Colon (tissue), 2 donors: ENCODE data around the gene DCT.

ENCODE experiments used
- FAIRE-seq: peaks from 2 replicates; lab custom pipeline; 2012; peaks lifted over from hg19 to GRCh38; lab: Jason Lieb, UNC
- donor health status: control.
- donor health status: control.

DCT gene

DNA sequence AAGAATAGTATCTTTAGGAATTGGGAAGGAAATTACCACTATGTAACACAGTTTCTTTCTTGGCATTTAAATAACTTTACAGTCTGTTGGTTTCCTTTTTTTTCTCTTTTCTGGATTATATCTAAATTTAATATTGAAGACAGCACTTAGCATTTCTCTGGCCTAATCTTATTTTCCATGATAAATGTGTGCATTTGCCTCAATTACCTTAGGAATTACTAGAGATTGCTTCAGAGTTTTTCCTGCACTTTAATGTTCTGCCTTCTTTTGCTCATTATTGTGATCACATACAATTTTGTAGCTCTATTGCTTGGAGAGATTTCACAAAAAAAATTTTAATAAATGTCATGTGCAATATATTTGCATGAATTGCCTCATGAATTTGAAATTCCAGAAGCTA lies 25.1 kb downstream of the DCT start:
- FAIRE-seq = no peak

DNA sequence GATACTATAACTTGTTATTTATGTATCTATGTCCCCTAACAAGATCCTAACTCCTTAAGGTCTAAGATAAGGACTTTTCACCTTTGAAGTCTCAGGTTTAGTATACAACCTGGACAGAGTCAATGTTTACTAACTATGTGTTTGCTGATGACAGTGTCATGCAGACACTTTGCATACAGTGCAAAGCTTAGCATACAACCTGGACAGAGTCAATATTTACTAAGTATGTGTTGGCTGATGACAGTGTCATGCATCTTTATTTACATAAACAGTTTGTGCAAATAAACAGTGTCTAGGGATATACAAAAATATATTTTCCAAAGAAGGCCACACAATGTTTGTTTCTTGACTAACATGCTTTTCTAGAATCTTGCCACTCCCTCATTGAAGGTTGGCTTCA lies 34.7 kb downstream of the DCT start:
- FAIRE-seq = no peak

DNA sequence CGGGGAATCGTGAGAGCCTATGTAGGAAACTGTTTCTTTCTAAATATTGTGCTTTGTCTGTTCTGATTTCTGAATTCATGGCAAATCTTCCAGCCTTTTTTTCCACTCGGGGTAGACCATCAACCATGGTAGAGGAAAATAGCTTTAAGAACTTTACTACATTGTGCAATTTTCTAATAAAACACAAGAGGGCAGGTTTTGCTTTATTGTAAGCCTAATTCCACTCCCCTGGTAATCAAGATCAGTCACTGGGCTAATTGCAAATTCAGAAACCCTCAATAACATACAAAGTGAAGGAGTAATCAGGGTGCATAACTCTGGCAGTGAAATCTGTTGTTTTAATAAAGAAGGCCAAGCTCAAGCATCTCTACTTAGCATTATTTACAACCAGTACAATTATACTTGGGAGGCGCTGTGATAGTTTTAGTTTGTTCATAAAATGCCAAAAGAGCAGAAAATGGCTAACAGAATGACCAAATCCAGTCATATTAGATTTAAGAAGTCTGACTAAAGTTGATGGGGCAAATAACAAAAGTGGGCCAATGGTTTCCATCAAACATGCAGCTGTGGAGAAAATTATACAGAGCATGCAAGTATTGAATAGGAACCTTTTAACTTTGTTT lies 43.8 kb downstream of the DCT start:
- no peak for FAIRE-seq

DNA sequence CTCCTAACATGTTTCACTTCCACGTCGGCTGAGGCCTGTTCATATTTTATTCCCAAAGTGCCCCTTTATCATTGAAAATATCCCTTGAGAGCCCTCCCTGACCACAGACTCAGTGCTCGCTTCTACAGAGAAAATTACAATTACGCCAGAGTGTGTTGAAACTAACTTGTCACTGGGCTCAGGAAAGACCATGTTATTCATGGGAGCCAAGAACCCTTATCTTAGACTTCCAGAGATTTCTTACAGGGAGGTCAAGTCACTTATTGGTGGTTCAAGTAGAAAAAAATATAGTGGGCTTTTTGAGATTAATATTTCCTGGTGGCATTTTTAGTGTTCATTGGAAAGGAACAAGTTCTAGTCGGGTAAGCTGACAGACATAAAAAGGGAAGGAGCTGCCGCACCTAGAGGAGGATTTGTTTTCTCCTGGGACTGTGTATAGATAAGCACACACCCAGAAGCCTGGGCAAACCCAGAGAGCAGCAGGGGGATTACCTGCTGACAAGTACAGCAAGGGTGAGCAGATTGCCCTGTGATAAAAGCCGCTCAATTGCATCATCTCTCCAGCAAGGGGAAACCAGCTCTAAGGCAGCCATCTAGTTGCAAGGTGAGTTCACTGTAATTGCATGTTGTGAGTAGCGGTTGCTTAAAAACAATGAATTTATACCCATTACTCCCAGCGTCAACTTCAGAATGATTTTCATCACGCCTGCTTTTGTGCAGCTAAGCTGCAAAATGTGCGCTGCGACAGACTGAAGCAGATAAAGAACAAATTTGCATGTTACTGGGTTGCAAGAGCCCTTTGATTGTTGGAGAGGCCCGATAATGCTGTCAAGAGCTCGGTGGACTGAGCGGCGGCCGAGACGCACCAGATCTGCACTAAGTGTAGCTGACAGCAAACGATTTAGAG lies 46.2 kb downstream of the DCT start:
- no peak for FAIRE-seq

DNA sequence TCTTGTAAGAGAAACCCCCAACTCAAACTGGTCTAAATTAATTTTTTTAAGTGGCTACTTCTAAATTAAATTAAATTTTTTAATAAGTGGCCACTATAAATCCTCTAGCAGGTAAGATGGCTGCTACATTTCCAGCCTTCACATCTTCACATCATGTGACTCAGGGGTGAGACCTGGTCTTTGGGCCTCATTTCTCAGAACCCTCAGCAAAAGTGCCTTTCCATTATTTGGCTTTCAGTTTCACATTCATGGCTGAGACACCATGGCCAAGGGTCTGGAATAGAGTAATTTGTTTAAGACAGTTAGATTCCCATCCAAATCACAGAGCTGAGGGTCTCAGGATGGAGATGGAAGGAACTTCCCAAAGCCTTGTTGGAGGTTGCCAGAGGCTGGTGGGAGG lies 47.5 kb downstream of the DCT start:
- FAIRE-seq = no peak

DNA sequence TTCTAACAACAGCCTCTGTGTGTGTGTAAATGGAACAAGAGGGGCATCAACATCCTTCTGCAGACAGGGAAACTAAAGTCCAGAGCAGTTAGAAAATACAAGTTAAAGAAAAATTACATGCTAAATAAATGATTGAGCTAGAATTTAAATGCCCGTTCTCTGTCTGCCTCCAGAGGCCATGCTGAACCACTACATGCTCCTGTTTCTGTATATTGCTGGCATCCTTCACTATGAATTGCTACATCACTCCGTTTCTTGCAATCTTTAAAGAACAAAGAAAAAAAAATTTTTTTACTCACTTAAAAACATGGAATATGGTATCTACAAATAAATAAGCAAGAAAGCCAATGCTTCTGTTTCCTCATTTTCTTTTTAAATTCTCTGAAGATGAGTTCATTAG lies 47.9 kb downstream of the DCT start:
- FAIRE-seq = no peak

DNA sequence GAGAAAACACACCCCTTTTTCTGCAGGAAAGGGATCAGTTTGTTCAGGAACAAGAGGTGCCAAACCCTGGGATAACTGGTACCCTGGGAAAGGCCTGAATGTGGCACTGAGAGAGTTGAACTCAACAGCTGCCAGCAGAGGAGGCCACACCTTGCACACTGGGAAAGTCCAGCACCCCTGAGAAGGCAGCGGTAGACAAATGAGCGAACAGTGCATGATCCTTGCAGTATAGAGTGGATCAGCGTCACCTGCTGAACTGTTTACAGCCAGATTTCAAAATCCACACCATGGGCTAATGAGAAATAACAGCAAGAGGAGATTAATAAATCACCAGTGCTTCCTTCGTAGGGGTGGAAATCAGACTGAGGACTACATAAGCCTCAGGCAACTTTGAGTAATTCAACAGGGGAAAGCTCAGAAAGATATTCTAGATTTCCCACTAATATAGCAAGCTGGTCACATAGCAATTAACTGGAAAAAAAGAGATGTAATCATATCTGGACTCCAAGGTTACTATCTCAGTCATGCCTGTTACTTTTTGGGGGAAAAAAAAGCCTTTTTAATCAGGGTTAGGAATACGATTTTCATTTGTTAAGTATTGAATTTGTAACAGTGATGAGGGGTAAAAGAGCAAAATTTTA lies 52.0 kb downstream of the DCT start:
- no peak for FAIRE-seq

DNA sequence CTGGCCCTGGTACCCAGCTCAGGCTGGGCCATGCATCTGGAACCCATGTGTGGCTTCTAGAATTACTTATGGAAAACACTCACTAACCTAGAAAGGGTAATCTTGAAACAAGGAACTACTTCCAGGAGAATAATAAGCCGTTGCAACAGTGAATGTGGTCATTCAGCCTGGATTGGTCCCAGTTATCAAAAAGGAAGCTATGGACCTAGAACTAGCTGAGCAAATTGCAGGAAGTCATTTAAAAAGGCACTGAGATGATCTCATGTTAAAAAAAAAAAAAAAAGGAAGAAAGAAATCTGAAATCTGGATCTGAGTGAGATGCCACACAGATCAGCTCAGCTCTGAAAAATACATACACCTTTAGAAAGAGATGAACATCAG lies 59.6 kb downstream of the DCT start:
- no peak for FAIRE-seq

DNA sequence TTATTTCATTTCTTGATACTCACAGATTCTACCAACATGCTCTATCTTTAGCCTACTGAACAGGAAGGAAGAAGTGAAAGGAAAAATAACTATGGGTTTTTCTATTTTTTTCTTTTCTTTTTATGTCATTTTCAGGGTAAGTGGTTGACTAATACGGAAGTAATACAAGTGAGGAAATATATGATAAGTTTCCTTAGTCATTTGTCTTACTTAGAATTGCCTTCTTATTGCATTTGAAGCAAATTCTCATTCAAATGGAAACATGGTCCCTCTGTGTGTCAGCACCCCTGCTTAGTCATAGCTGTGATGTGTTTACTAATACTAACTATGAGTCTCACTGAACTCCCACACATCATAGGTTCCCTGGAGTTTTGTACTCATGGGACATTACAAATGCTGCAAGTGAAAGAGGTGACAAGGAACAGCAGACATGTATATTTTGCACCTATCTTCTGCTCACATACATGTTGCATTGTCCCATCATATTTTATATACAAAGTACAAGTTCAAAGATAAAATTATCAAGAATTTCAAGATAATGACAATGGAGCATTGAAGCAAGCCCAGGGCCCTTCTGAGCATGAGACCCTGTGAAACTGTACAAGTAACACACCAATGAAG lies 60.1 kb downstream of the DCT start:
- FAIRE-seq = no peak

DNA sequence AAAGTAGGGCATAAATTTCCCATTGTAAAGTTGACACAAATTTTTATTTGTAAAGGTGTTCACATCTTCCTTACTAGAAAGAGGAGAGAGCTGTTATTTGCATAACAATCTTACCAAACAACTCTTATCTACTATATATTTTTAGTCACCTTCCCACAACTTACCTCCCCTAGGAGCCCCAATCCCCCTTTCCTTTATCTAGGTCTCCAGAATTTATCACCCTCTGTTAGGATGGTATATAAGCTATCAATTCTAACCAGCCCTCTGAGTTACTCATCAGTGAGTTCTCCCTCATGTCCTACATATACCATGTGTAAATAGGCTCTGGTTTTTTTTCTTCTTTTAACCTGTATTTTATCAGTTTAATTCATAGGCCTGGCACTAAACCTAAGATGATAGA lies 62.2 kb downstream of the DCT start:
- no peak for FAIRE-seq

DNA sequence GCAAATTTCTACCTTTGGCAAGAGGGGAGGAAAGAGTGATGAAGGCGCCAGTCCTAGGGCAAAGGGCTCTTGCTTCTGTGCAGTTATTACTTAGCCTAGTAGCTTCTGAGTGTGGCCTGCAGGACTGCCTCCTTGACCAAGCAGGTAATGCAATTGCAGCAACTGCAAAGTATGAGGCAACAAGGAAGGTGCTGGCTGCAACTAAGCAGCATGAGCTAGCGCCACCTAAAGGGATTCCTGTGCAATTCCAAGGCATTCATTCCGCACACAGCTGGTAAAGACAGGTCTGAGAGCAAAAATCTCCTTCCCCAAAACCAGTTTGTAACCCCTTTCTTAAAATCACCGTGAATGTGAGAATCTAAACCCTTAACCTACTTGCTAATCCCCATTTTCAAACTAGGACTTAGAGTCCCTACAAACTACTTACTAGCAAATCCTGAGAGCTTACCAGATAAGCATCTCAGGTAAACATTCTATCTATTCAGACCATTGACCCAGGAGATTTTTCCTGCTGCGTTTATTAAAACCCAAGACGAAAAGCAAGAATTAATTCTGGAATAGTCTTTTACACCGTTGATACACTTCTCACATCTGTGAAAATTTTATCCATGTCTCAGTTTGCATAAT lies 62.9 kb downstream of the DCT start:
- FAIRE-seq = no peak

DNA sequence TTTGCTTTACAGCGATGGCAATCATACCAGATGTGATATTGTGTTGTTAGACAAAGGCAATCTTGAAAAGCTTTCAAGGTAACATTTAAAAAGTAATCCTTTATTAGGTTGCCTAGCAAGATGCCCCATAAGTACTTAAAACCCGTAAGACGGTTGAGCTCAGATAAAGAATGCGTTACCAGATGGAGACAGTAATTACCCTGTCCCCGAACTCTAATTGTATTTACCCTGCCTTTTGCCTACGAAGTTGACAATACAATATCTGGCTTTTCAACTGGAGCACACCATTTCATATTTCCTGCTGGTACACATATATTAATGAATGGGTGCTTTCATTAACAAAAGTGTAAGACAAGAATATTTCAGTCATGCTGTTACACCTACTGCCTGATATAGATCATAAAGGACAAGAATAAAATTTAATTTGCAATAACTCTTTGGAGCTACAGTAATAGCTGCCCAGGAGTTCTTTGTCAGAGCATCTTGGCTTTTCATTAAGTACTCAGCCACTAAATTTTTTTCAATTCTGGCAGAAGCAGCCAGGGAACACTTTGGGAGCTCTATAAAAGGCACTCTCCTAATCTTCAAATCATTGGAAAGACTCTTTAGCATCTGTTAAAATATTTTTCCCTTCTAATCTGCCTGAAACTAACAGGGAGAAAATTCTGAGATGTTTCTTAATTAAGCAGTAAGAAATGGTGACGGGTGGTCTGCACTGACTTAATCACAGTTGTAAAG lies 63.8 kb downstream of the DCT start:
- FAIRE-seq = no peak

DNA sequence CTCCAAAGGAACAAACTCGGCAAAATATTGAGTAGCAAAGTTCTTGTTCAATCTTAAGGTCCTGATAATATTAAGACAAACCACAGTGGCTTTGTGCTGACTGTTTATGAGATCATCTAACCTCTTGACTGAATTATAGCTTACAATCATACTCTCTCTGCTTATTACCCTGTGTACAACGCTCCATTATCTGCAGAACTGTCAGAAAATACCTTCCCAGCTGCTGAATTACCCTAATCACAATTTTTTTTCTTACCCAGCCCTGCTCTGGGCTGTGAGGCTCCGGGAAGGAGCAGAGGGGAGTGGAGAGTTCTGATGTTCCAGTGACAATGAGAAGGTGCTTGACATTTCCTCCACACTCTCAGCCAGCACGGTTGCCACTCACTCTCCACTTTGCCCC lies 64.8 kb downstream of the DCT start:
- FAIRE-seq = no peak

DNA sequence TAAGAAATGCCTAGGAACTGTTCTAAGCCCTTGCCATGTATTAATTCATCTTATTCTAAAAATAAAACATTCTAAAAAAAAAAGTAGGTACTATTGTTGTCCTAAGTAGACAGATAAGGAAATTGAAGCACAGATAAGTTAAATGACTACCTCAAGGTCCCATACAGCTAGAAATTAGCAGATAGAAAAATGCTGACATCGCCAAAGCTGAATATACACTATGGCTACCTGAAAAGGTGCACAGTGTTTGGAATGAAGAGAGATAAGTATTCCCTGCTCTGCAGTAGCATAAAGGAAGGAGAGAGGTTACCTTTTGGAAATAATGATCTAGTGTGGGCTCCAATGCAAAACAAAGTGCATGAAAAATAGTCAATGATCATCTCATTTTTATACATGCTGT lies 65.3 kb downstream of the DCT start:
- no peak for FAIRE-seq

DNA sequence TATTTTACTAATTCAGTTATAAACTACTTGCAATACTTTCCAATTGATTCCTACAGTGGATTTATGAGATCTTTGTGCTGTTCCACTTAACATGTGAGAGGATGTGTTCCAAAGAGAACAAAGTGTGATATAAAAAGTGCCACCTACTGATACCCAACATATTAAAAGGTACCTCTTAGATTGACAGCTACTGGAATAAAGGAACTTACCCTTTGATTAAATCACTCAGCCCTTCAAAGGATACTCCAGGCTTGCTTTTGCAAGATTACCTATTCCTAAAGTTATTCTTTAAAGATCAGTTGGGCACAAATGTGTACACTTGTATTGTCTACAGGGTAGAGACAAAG lies 65.9 kb downstream of the DCT start:
- no peak for FAIRE-seq

DNA sequence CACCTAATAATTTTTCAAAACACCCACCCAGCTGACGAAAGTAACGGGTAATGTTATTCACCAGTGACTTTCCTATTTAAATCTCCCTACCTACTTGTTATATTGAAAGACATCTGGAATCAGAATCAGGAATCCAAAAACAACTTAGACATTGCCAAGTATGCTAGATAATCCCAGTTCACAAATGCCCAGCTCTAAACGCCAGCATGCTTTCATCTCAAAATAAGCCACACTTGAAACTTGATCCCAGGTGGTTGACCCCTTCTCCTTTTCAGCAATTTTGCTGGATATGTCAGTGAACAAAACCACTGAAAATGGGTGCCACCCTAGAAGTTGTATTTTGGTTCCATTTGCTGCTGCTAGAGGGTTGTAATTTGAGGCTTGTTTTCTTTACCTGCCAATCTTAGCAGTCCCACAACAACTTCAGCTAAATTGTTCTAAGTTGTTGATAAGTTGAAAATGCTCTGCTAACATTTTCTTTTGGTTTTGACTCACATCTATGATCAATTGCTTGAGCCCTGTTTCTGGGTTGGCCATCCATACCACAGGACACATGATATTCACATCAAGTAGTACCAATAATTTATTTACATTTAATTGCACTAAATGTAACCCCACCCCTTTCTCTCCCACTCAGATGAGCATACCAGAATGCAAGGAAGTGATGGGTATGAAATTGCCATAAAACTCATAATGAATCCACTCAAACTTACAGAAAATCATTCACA lies 66.4 kb downstream of the DCT start:
- no peak for FAIRE-seq

DNA sequence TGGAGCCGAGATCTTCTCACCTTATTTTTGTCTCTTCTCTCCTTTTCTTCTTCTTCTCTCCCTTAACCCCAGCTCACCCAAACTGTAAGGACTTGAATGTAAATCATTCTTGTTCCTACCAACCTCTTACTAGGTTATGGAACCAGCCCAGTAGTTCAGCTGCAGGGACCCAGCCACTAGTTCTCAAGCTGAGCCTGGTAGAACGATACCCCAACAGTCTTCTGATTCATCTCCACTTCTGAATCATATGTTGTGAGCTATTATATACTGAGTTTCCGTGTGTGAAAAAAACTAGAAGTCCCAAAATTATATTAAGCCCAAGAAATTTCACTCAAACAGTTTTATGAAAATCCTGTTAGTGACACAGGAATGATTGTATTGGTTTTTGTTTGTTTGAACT lies 67.7 kb downstream of the DCT start:
- FAIRE-seq = no peak

DNA sequence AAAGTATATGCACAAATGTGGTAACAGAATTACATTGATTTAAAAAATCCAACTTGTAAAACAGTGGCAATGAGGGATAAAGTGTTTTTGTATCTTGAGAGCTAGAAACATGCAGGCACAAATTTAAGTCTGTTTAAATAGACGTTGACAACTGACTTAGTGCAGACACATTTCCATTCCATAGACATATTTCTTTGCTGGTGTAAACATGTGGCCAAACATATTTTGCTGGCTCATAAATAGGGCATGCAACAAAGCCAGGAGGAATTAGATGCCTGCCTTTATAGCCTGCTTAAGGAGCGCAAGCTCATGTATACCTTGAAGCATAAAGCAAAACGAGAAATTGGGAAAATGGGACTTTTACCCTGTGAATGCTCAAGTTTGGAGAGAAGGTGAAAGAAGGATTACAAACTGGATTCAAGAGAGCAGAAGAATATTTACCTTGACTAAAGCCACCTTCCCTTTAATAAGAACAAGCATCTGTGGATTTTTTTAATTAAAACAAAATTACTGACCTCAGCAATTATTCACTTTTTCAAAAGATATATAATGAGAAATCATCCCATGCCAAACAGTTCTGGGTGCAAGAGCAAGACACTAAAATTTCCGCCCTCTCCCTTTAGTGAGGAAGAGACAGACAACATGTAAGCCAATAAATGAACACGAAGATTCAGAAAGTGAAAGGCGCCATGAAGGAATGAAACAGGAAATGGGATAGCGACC lies 71.0 kb downstream of the DCT start:
- no peak for FAIRE-seq

DNA sequence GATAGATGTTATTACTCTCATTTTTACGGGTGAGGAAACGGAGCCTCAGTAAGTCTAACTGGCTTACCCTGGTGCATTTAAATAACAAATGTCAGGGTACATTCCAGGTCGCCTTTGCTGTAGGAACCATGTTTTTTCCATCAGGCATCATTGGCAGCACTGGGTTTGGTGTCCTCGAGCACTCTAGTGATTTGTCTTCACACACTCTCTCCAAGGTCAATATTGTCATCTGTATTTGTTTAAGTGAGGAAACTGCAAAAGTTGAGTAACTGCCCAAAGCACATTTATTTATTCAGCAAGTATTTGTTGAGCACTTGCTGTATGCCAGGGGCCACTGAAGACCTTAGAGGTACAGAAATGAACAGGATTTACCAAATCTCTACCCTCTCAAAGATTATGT lies 78.6 kb downstream of the DCT start:
- no peak for FAIRE-seq

DNA sequence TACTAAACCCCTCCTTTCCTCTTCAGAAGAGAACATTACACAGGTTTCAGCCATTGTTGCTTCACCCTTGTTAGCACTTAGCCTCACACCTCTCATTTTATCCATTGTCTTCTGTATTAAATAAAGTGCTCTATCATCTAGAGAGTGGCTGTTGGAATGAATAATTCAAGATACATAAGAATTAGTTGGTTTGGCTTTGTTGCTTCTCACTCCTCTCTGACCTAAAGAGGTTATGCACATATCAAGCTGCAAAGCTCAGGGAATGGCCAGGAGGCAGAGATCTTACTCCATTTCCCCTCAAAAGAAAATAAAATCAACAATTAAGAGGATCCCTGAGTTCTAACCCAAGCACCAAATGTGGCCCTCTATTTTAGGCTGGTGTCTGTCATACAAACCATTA lies 79.7 kb downstream of the DCT start:
- FAIRE-seq = no peak

DNA sequence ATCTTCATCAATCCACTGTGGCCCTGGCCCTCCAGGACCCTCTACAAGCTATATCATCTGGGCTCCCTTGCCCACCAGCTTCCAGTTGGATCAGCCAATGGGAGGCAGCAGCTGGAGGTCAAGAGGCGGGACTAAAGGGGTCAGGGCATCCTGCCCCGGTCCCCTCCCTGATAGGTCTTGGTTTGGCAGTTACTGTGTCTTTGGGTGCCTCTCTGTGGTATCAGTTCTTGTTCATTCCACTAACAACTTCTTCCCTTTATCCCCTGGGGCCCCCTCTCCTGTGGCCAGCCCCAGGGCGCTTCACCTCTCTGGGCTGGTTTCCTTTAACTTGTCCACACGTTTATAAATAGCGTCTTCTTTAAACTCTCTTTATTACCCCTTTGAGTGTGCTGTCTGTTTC lies 83.6 kb downstream of the DCT start:
- no peak for FAIRE-seq
